Vagina (tissue), 2 donors: Measurements from ENCODE around the gene RERG.

Experiments
- CTCF ChIP-seq, 3 experiments: fragments of 450-650 bp in 2 of 3; fragments of 200-600 bp in 1 of 3; sonication (generic) in 1 of 3; IDR thresholded peaks; one replicate each; pipeline ENCODE4 v1.5.1; 2017 to 2019; ENCODE audit warnings: antibody characterized with exemption in 3 of 3, mild to moderate bottlenecking in 2 of 3, moderate library complexity in 2 of 3
- POLR2A ChIP-seq, 2 donors: fragments of 450-650 bp; IDR thresholded peaks; one replicate each; pipeline ENCODE4 v1.6.1; 2017; ENCODE audit warnings: antibody characterized with exemption in 2 of 2, mild to moderate bottlenecking in 2 of 2, moderate library complexity in 2 of 2
- POLR2AphosphoS5 ChIP-seq, 2 donors: sonication (generic); formaldehyde crosslinking; IDR thresholded peaks; one replicate each; pipeline ENCODE4 v1.9.0; 2017; ENCODE audit warnings: antibody characterized with exemption in 2 of 2, mild to moderate bottlenecking in 2 of 2, low read depth in 1 of 2; ENCODE audit not compliant: insufficient read depth in 1 of 2

GRCh38 chr12:15256761-15257160 is 35.5 kb upstream of the RERG start:
- TF ChIP-seq CTCF (IDR thresholded peaks at IDR 0.05): no peak
- no peak for TF ChIP-seq POLR2A (IDR thresholded peaks at IDR 0.05)
- peak; percentile 50 to 82 for TF ChIP-seq POLR2AphosphoS5 (IDR thresholded peaks at IDR 0.05; ENCODE audit: insufficient read depth in 1 of 2, low read depth in 1 of 2)
